PC-3 (cell line): ENCODE data around the gene MARCHF5. TPM values are rescaled to one million over a fixed set of nuclear protein-coding genes. Genes with fewer than 3 reads are reported as not detected.

Experiments
- ATAC-seq: fragments of 200-7000 bp; cut with Tn5 transposase; 2 replicates; pipeline ENCODE4 v1.9.1; 2020; ENCODE audit warnings: mild to moderate bottlenecking, moderate library complexity
- BruUV-seq: library from RNA; stranded (reverse); fragments of 400-500 nt; replicated peaks from 2 replicates; lab custom pipeline; 2021; lab: Mats Ljungman, UMichigan
- CTCF ChIA-PET: fragments of 300-600 bp; sonication (Branson Sonifier 250); formaldehyde crosslinking; loops from one replicate; lab custom pipeline; 2022; ENCODE audit warnings: antibody characterized with exemption; lab: Charles Lee
- POLR2A ChIA-PET: fragments of 300-600 bp; sonication (Branson Sonifier 250); formaldehyde crosslinking; loops from one replicate; lab custom pipeline; 2022; ENCODE audit warnings: antibody characterized with exemption; ENCODE audit not compliant: unreplicated experiment; lab: Charles Lee
- DNase-seq: peaks from one replicate; pipeline ENCODE4 v3.0.0-alpha.2; 2015
- H2AFZ ChIP-seq: fragments of 300-600 bp; sonication (generic); 2 replicates; pipeline ENCODE4 v1.6.0; 2016; ENCODE audit warnings: antibody characterized with exemption, low read length
- H3F3A ChIP-seq: fragments of 300-600 bp; sonication (generic); one replicate; pipeline ENCODE4 v1.6.0; 2017; ENCODE audit warnings: antibody characterized with exemption, low read length, control low read depth, mild to moderate bottlenecking; ENCODE audit not compliant: unreplicated experiment
- H3K27ac ChIP-seq: fragments of 300-600 bp; sonication (generic); 2 replicates; pipeline ENCODE4 v1.5.1; 2016; ENCODE audit warnings: mild to moderate bottlenecking, low read length
- H3K27me3 ChIP-seq: fragments of 300-600 bp; sonication (generic); 2 replicates; pipeline ENCODE4 v1.6.1; 2016; ENCODE audit warnings: low read length, mixed read lengths
- H3K36me3 ChIP-seq: fragments of 300-600 bp; sonication (generic); 2 replicates; pipeline ENCODE4 v1.6.1; 2016; ENCODE audit warnings: low read depth, mixed run types, low read length, mixed read lengths
- H3K4me1 ChIP-seq: fragments of 300-600 bp; sonication (generic); 2 replicates; pipeline ENCODE4 v1.5.1; 2016; ENCODE audit warnings: low read length; ENCODE audit not compliant: insufficient read depth
- H3K4me2 ChIP-seq: fragments of 300-600 bp; sonication (generic); 2 replicates; pipeline ENCODE4 v1.6.0; 2016; ENCODE audit warnings: low read length
- H3K4me3 ChIP-seq: fragments of 300-600 bp; sonication (generic); 2 replicates; pipeline ENCODE4 v1.5.1; 2016; ENCODE audit warnings: mild to moderate bottlenecking, low read length, mixed read lengths
- H3K79me2 ChIP-seq: fragments of 300-600 bp; sonication (generic); 2 replicates; pipeline ENCODE4 v1.6.1; 2017; ENCODE audit warnings: low read length, mixed read lengths
- H3K9ac ChIP-seq: fragments of 300-600 bp; sonication (generic); 2 replicates; pipeline ENCODE4 v1.6.0; 2016; ENCODE audit warnings: mild to moderate bottlenecking, low read length
- H3K9me2 ChIP-seq: fragments of 300-600 bp; sonication (generic); replicated peaks from 2 replicates; pipeline ENCODE4 v1.6.1; 2016; ENCODE audit warnings: mixed run types, low read length, mixed read lengths
- H3K9me3 ChIP-seq: fragments of 300-600 bp; sonication (generic); 2 replicates; pipeline ENCODE4 v1.6.1; 2016; ENCODE audit warnings: low read length, mixed read lengths
- H4K20me1 ChIP-seq: fragments of 300-600 bp; sonication (generic); 2 replicates; pipeline ENCODE4 v1.6.1; 2016; ENCODE audit warnings: low read length, mixed read lengths
- EZH2 ChIP-seq: fragments of 300-600 bp; sonication (generic); IDR thresholded peaks from one replicate; pipeline ENCODE4 v1.6.1; 2017; ENCODE audit warnings: antibody characterized with exemption, mild to moderate bottlenecking, low read length; ENCODE audit not compliant: unreplicated experiment
- EZH2phosphoT487 ChIP-seq: fragments of 300-600 bp; sonication (generic); IDR thresholded peaks from 2 replicates; pipeline ENCODE4 v1.6.1; 2018; ENCODE audit warnings: mild to moderate bottlenecking, antibody characterized with exemption, low read length, borderline replicate concordance
- intact Hi-C: fragments of 100-400 bp; cut with micrococcal nuclease; formaldehyde crosslinking; loops from 2 replicates; pipeline ENCODE4 v1.9.0; 2023
- total RNA-seq: library from RNA; depleted of rRNA; stranded (reverse); fragments of >200 nt; gene quantifications from 2 replicates; pipeline ENCODE4 v1.2.3, GENCODE V29; 2014
- TF ChIP-seq, protein P1 (sequence below): fragments of 300-600 bp; sonication (generic); conservative IDR thresholded peaks from 2 replicates; pipeline ENCODE4 v1.5.1; 2017; ENCODE audit warnings: antibody characterized with exemption, low read depth, mild to moderate bottlenecking, low read length

Gene MARCHF5
- total RNA-seq, 1 experiment from 2014 or later: 7.4 TPM

- peaks cover 90% of the 10 kb centered on the region for H3K79me2 ChIP-seq
- no peak overlapping the region for H3K27ac ChIP-seq
- H3K27me3 ChIP-seq: no peaks in the 10 kb centered on the region
- ChIA-PET CTCF (no interaction called here), POLR2A (no interaction called here)
- no peak for ATAC-seq
- H3K36me3 ChIP-seq: no peaks in the 10 kb centered on the region
- intact Hi-C loops: no loop called here
- TF ChIP-seq EZH2: no peak
- H3K9me2 ChIP-seq: no peaks in the 10 kb centered on the region
- no peak overlapping the region for H2AFZ ChIP-seq
- H3K9me3 ChIP-seq: no peaks in the 10 kb centered on the region
- no peak overlapping the region for H3K4me3 ChIP-seq
- H4K20me1 ChIP-seq: peaks cover 24% of the 10 kb centered on the region
- no peak overlapping the region for H3K4me2 ChIP-seq
- no peak for DNase-seq
- no peak overlapping the region for H3K9ac ChIP-seq
- no peaks in the 10 kb centered on the region for H3K4me1 ChIP-seq
- H3F3A ChIP-seq: no peaks in the 10 kb centered on the region
- no TSS peak for BruUV-seq
Observed at GRCh38 chr10:92305133-92306072, 14.4 kb downstream of the MARCHF5 start.

DNA sequence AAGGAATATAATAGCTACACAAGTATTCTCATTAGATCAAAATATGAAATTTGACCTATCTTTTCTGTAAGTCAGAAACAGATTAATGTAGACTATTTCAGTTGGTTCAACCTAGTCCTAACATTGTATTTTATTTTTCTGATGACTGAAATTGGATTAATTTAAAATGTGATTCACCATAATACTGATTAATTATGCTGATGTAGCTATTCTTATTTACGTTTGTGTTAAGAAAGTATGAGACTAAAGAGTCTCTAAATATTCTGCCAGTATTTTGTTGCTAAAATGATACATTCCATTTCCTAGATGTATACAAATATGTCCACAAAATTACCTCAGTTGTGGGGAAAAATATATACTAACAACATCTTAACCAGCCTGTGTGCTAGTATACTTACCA is 18.3 kb downstream of the MARCHF5 start:
- H3K9me3 ChIP-seq: no peaks in the 10 kb centered on the region
- H3K4me1 ChIP-seq: no peaks in the 10 kb centered on the region
- BruUV-seq: no TSS peak
- intact Hi-C loops: no loop called here
- H3K4me3 ChIP-seq: no peak overlapping the region
- no peaks in the 10 kb centered on the region for H3F3A ChIP-seq
- DNase-seq (no peak), ATAC-seq (no peak)
- peaks cover 12% of the 10 kb centered on the region for H3K36me3 ChIP-seq
- H3K4me2 ChIP-seq: no peak overlapping the region
- ChIA-PET CTCF (no interaction called here), POLR2A (no interaction called here)
- H4K20me1 ChIP-seq: peaks cover 8% of the 10 kb centered on the region; the same call in 1 of the 2 replicates
- H3K27me3 ChIP-seq: no peaks in the 10 kb centered on the region
- TF ChIP-seq, protein P1, sequence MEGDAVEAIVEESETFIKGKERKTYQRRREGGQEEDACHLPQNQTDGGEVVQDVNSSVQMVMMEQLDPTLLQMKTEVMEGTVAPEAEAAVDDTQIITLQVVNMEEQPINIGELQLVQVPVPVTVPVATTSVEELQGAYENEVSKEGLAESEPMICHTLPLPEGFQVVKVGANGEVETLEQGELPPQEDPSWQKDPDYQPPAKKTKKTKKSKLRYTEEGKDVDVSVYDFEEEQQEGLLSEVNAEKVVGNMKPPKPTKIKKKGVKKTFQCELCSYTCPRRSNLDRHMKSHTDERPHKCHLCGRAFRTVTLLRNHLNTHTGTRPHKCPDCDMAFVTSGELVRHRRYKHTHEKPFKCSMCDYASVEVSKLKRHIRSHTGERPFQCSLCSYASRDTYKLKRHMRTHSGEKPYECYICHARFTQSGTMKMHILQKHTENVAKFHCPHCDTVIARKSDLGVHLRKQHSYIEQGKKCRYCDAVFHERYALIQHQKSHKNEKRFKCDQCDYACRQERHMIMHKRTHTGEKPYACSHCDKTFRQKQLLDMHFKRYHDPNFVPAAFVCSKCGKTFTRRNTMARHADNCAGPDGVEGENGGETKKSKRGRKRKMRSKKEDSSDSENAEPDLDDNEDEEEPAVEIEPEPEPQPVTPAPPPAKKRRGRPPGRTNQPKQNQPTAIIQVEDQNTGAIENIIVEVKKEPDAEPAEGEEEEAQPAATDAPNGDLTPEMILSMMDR: no peak
- TF ChIP-seq EZH2 (no peak), EZH2phosphoT487 (no peak)
- no peak overlapping the region for H3K9ac ChIP-seq
- no peaks in the 10 kb centered on the region for H3K9me2 ChIP-seq
- peaks cover 58% of the 10 kb centered on the region for H3K79me2 ChIP-seq
- no peak overlapping the region for H2AFZ ChIP-seq
- no peak overlapping the region for H3K27ac ChIP-seq

DNA sequence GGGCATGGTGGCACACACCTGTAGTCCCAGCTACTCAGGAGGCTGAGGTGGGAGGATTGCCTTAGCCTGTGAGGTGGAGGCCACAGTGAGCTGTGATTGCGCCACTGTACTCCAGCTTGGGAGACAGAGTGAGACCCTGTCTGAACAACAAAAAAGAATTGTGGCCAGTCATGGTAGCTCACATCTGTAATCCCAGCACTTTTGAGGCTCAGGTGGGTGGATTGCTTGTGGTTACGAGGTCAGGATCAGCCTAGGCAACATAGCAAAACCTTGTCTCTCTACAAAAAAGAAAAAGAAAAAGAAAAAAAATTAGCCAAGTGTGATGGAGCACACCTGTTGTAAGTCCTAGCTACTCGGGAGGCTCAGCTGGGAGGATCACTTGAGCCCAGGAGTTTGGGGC is 22.8 kb downstream of the MARCHF5 start:
- H3K36me3 ChIP-seq: peaks cover 12% of the 10 kb centered on the region

More for the DNA sequence above, 22.8 kb downstream of the MARCHF5 start:
- Histone ChIP-seq H3K9me3 (no peaks in the 10 kb centered on the region), H3K4me2 (no peak overlapping the region), H3K9me2 (no peaks in the 10 kb centered on the region), H3K4me1 (no peaks in the 10 kb centered on the region), H3K4me3 (no peak overlapping the region), H2AFZ (no peak overlapping the region), H3F3A (no peaks in the 10 kb centered on the region), H3K27me3 (no peaks in the 10 kb centered on the region), H3K9ac (no peak overlapping the region), H3K27ac (no peak overlapping the region), H3K79me2 (peaks cover 38% of the 10 kb centered on the region), H4K20me1 (no peaks in the 10 kb centered on the region)
- BruUV-seq: no TSS peak
- ChIA-PET CTCF (no interaction called here), POLR2A (no interaction called here)
- ATAC-seq (no peak), DNase-seq (no peak)
- intact Hi-C loops: no loop called here
- TF ChIP-seq, protein P1: no peak
- TF ChIP-seq EZH2phosphoT487 (no peak), EZH2 (no peak)
